ENCODE measurements around the gene TMEM9.

The TMEM9 gene

DNA sequence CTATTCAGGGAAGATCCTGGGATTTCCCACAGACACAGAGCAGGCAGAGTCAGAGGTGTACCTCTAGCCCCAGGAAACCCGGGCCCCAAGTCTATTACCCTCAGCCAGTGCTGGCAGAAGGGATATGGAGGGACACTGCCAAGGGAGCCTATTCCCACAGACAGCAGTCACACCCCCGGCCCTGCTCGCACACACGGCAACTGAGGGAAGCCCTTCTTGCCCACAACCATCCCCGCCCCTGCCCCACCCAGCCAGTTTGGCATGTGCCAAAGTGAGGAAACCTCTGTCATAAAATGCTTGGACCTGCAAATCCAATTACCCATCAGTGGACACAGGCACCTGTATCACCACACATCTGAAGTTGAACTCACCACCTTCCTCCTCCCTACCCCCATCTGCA, 48.6 kb downstream of the TMEM9 start (continued):
- TF ChIP-seq, protein P1, sequence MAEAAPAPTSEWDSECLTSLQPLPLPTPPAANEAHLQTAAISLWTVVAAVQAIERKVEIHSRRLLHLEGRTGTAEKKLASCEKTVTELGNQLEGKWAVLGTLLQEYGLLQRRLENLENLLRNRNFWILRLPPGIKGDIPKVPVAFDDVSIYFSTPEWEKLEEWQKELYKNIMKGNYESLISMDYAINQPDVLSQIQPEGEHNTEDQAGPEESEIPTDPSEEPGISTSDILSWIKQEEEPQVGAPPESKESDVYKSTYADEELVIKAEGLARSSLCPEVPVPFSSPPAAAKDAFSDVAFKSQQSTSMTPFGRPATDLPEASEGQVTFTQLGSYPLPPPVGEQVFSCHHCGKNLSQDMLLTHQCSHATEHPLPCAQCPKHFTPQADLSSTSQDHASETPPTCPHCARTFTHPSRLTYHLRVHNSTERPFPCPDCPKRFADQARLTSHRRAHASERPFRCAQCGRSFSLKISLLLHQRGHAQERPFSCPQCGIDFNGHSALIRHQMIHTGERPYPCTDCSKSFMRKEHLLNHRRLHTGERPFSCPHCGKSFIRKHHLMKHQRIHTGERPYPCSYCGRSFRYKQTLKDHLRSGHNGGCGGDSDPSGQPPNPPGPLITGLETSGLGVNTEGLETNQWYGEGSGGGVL (tag by site-specific recombination; IDR thresholded peaks at IDR 0.05), result no peak

DNA sequence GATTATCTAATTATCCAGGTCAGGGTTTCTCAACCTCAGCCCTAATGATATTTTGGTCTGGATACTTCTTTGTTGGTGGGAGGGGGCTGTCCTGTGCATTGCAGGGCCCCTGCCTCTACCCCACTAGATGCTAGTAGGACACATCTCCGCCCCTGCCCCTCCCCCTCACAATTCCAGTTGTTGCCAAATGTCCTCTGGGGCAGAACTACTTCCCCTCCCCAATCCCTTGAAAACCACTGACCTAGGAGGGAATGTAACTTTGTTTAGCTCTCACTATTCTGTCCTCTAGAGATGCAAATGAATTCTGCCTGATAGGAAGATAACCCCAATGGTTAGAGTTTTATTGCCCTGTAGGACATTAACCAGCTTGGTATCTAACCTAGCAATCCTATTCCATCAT, 50.1 kb downstream of the TMEM9 start:
- no peaks in the 10 kb centered on the region for H3K4me1 ChIP-seq (ENCODE audit: control insufficient read depth, insufficient read depth, low read length)
- POLR2A ChIA-PET, result no interaction called here
- no peaks in the 10 kb centered on the region for H3K9me3 ChIP-seq (ENCODE audit: control insufficient read depth, insufficient read depth, low read depth, low read length)
- TF ChIP-seq MEIS1 (CRISPR knock-in tag; IDR thresholded peaks at IDR 0.05; ENCODE audit: borderline replicate concordance) (no peak), ZNF19 (tag by site-specific recombination; IDR thresholded peaks at IDR 0.05; ENCODE audit: low read depth) (no peak), ZNF596 (tag by site-specific recombination; IDR thresholded peaks at IDR 0.05) (no peak), ZNF701 (tag by site-specific recombination; IDR thresholded peaks at IDR 0.05) (no peak), HOXA7 (CRISPR knock-in tag; IDR thresholded peaks at IDR 0.05; ENCODE audit: borderline replicate concordance) (no peak)
- TF ChIP-seq, protein P2, sequence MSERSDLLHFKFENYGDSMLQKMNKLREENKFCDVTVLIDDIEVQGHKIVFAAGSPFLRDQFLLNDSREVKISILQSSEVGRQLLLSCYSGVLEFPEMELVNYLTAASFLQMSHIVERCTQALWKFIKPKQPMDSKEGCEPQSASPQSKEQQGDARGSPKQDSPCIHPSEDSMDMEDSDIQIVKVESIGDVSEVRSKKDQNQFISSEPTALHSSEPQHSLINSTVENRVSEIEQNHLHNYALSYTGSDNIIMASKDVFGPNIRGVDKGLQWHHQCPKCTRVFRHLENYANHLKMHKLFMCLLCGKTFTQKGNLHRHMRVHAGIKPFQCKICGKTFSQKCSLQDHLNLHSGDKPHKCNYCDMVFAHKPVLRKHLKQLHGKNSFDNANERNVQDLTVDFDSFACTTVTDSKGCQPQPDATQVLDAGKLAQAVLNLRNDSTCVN (tag by site-specific recombination; optimal IDR thresholded peaks at IDR 0.05), result no peak
- CTCF ChIA-PET, result no interaction called here
- H3K27ac ChIP-seq (ENCODE audit: extremely low read depth, low read depth, low read length), result no peak overlapping the region
- H3K4me3 ChIP-seq (ENCODE audit: low read depth, low read length), result no peak overlapping the region
- H3K36me3 ChIP-seq (ENCODE audit: control insufficient read depth in 2 of 2, insufficient read depth in 1 of 2, low read length in 2 of 2), result no peaks in the 10 kb centered on the region

DNA sequence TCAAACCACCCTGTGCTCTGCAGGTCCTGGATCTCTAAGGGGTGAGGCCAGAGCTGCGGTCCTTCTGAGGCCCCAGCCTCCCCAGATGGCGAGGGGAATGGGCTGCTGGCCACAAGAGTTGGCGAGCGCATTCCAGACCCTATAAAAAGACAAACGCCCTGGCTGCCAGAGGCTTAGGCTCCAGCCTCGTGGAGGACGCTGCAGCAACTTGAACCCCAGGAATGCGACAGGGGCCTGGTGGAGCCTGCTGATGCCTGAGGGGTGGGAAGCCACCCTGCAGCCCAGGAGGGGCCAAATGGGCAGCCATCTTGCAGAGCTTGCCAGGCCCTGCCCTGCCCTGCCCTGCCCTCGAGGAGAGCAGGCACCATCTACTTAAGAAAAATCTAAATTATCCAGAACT, 50.6 kb downstream of the TMEM9 start:
- ChIA-PET POLR2A (no interaction called here), CTCF (no interaction called here)
- no peaks in the 10 kb centered on the region for H3K36me3 ChIP-seq (ENCODE audit: control insufficient read depth in 2 of 2, insufficient read depth in 1 of 2, low read length in 2 of 2)
- no peak for TF ChIP-seq ZBTB7A (tag by site-specific recombination; IDR thresholded peaks at IDR 0.05; ENCODE audit: low read depth)
- no peak for TF ChIP-seq ZEB2 (tag by site-specific recombination; IDR thresholded peaks at IDR 0.05)
- TF ChIP-seq HOXD13 (CRISPR knock-in tag; IDR thresholded peaks at IDR 0.05; ENCODE audit: borderline replicate concordance), result no peak
- TF ChIP-seq IKZF3 (tag by site-specific recombination; IDR thresholded peaks at IDR 0.05), result no peak
- no peak for TF ChIP-seq ZNF211 (tag by site-specific recombination; IDR thresholded peaks at IDR 0.05; ENCODE audit: low read depth)
- no peak for TF ChIP-seq ZNF585B (tag by site-specific recombination; IDR thresholded peaks at IDR 0.05)
- TF ChIP-seq ZNF426 (tag by site-specific recombination; IDR thresholded peaks at IDR 0.05), result no peak
- TF ChIP-seq, protein P3, sequence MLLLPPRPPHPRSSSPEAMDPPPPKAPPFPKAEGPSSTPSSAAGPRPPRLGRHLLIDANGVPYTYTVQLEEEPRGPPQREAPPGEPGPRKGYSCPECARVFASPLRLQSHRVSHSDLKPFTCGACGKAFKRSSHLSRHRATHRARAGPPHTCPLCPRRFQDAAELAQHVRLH (tag by site-specific recombination; IDR thresholded peaks at IDR 0.05), result no peak
- no peak for TF ChIP-seq GLI4 (tag by site-specific recombination; IDR thresholded peaks at IDR 0.05)
- TF ChIP-seq, protein P4, sequence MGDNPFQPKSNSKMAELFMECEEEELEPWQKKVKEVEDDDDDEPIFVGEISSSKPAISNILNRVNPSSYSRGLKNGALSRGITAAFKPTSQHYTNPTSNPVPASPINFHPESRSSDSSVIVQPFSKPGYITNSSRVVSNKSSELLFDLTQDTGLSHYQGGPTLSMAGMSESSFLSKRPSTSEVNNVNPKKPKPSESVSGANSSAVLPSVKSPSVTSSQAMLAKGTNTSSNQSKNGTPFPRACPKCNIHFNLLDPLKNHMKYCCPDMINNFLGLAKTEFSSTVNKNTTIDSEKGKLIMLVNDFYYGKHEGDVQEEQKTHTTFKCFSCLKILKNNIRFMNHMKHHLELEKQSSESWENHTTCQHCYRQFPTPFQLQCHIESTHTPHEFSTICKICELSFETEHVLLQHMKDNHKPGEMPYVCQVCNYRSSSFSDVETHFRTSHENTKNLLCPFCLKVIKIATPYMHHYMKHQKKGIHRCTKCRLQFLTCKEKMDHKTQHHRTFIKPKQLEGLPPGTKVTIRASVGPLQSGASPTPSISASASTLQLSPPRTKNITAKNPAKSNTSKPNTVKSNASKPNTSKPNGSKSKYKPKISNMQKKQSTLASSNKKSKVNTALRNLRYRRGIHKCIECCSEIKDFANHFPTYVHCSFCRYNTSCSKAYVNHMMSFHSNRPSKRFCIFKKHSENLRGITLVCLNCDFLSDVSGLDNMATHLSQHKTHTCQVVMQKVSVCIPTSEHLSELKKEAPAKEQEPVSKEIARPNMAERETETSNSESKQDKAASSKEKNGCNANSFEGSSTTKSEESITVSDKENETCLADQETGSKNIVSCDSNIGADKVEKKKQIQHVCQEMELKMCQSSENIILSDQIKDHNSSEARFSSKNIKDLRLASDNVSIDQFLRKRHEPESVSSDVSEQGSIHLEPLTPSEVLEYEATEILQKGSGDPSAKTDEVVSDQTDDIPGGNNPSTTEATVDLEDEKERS (tag by site-specific recombination; IDR thresholded peaks at IDR 0.05), result no peak
- TF ChIP-seq, protein P5, sequence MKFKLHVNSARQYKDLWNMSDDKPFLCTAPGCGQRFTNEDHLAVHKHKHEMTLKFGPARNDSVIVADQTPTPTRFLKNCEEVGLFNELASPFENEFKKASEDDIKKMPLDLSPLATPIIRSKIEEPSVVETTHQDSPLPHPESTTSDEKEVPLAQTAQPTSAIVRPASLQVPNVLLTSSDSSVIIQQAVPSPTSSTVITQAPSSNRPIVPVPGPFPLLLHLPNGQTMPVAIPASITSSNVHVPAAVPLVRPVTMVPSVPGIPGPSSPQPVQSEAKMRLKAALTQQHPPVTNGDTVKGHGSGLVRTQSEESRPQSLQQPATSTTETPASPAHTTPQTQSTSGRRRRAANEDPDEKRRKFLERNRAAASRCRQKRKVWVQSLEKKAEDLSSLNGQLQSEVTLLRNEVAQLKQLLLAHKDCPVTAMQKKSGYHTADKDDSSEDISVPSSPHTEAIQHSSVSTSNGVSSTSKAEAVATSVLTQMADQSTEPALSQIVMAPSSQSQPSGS (tag by site-specific recombination; IDR thresholded peaks at IDR 0.05; ENCODE audit: low read depth), result no peak
- TF ChIP-seq GLIS2 (tag by site-specific recombination; IDR thresholded peaks at IDR 0.05), result no peak
- no peak for TF ChIP-seq ZNF16 (tag by site-specific recombination; IDR thresholded peaks at IDR 0.05; ENCODE audit: low read depth)
- TF ChIP-seq, protein P6, sequence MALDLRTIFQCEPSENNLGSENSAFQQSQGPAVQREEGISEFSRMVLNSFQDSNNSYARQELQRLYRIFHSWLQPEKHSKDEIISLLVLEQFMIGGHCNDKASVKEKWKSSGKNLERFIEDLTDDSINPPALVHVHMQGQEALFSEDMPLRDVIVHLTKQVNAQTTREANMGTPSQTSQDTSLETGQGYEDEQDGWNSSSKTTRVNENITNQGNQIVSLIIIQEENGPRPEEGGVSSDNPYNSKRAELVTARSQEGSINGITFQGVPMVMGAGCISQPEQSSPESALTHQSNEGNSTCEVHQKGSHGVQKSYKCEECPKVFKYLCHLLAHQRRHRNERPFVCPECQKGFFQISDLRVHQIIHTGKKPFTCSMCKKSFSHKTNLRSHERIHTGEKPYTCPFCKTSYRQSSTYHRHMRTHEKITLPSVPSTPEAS (tag by site-specific recombination; IDR thresholded peaks at IDR 0.05), result no peak
- TF ChIP-seq EGR2 (tag by site-specific recombination; IDR thresholded peaks at IDR 0.05; ENCODE audit: low read depth), result no peak
- no peak for TF ChIP-seq HOXC10 (CRISPR knock-in tag; IDR thresholded peaks at IDR 0.05)
- H3K9me3 ChIP-seq (ENCODE audit: control insufficient read depth, insufficient read depth, low read depth, low read length), result no peaks in the 10 kb centered on the region
- H3K4me1 ChIP-seq (ENCODE audit: control insufficient read depth, insufficient read depth, low read length), result no peaks in the 10 kb centered on the region
- no peak overlapping the region for H3K4me3 ChIP-seq (ENCODE audit: low read depth, low read length)
- no peak overlapping the region for H3K27ac ChIP-seq (ENCODE audit: extremely low read depth, low read depth, low read length)

Data from HEK293 (cell line).